Smooth muscle cell (in vitro differentiated cells): ENCODE measurements around the gene UGGT1. TPM values are rescaled to one million over a fixed set of nuclear protein-coding genes. Genes with fewer than 3 reads are reported as not detected.

Experiments used
- DNase-seq: peaks from one replicate; lab custom pipeline; 2025; ENCODE audit not compliant: unreplicated experiment; lab: John Stamatoyannopoulos, UW
- H2AFZ ChIP-seq: fragments of 200-600 bp; sonication (generic); 2 replicates; pipeline ENCODE4 v1.6.0; 2016; ENCODE audit warnings: antibody characterized with exemption, low read depth, mild to moderate bottlenecking
- H3F3A ChIP-seq: fragments of 200-600 bp; sonication (generic); 2 replicates; pipeline ENCODE4 v1.6.0; 2017; ENCODE audit warnings: antibody characterized with exemption, low read depth
- H3K27ac ChIP-seq: fragments of 200-600 bp; sonication (generic); 2 replicates; pipeline ENCODE4 v1.5.1; 2016; ENCODE audit warnings: low read depth, mild to moderate bottlenecking
- H3K27me3 ChIP-seq: fragments of 200-600 bp; sonication (generic); 2 replicates; pipeline ENCODE4 v1.6.1; 2016; ENCODE audit warnings: low read depth, mild to moderate bottlenecking
- H3K36me3 ChIP-seq: fragments of 200-600 bp; sonication (generic); 2 replicates; pipeline ENCODE4 v1.5.1; 2016; ENCODE audit warnings: low read depth
- H3K4me1 ChIP-seq: fragments of 200-600 bp; sonication (generic); 2 replicates; pipeline ENCODE4 v1.5.1; 2016; ENCODE audit warnings: low read depth
- H3K4me2 ChIP-seq: fragments of 200-600 bp; sonication (generic); 2 replicates; pipeline ENCODE4 v1.6.0; 2016; ENCODE audit warnings: mild to moderate bottlenecking
- H3K4me3 ChIP-seq: fragments of 200-600 bp; sonication (generic); 2 replicates; pipeline ENCODE4 v1.5.1; 2016; ENCODE audit warnings: mild to moderate bottlenecking
- H3K79me2 ChIP-seq: fragments of 200-600 bp; sonication (generic); 2 replicates; pipeline ENCODE4 v1.6.0; 2016; ENCODE audit warnings: low read depth, mild to moderate bottlenecking
- H3K9ac ChIP-seq: fragments of 200-600 bp; sonication (generic); 2 replicates; pipeline ENCODE4 v1.6.0; 2016; ENCODE audit warnings: low read depth
- H3K9me3 ChIP-seq: fragments of 200-600 bp; sonication (generic); replicated peaks from 2 replicates; pipeline ENCODE4 v1.5.1; 2016; ENCODE audit warnings: low read depth
- H4K20me1 ChIP-seq: fragments of 200-600 bp; sonication (generic); 2 replicates; pipeline ENCODE4 v1.6.0; 2016; ENCODE audit warnings: low read depth
- WGBS: methylation state at CpG from one replicate; pipeline ENCODE4 v1.1.7; 2016; ENCODE audit warnings: low lambda C conversion rate; 5-methylcytosine and 5-hydroxymethylcytosine counted together
- polyA plus RNA-seq: library from polyadenylated mRNA; unstranded; fragments of >200 nt; fragmentation: Nextera tagmentation; extraction: Ambion mirVana; gene quantifications from 2 replicates; pipeline ENCODE4 v1.2.1, GENCODE V29; 2016
- total RNA-seq: library from RNA; depleted of rRNA; stranded (reverse); fragments of >200 nt; gene quantifications from 2 replicates; pipeline ENCODE4 v1.2.3, GENCODE V29; 2014
- TF ChIP-seq, protein P1 (sequence below): fragments of 200-600 bp; sonication (generic); IDR thresholded peaks from 2 replicates; pipeline ENCODE4 v1.5.1; 2017; ENCODE audit warnings: borderline replicate concordance, mild to moderate bottlenecking, antibody characterized with exemption; ENCODE audit not compliant: insufficient read depth, poor library complexity, severe bottlenecking

UGGT1 gene
- total and polyA plus RNA-seq, 2 experiments from 2014 or later, result 14.3 to 46.3 TPM

DNA sequence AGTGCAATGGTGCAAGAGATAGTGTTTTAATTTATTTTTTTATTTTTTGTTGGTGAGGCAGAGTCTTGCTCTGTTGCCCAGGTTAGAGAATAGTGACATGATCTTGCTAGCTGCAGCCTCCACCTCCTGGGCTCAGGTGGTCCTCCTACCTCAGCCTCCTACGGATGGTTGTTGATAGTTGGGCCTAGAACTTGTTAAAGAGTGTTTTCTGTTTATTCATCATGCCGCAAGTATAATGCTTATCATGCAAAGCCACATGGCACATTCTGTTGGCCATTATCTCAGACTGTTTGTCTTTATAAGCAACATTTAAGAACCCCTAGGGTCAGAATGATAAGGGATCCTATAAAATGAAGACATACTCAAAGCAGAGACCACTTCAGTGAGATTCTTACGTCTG is 1.7 kb downstream of the UGGT1 start:
- H3K4me3 ChIP-seq, result no peak overlapping the region
- WGBS, result 26% methylated on average over 3 of the region's 3 CpGs
- no peak overlapping the region for H3K9ac ChIP-seq
- no peaks in the 10 kb centered on the region for H3K9me3 ChIP-seq
- H2AFZ ChIP-seq, result no peak overlapping the region
- peaks cover 13% of the 10 kb centered on the region for H3K4me1 ChIP-seq
- H3K27me3 ChIP-seq, result no peaks in the 10 kb centered on the region
- no peak overlapping the region for H3K27ac ChIP-seq
- TF ChIP-seq, protein P1, sequence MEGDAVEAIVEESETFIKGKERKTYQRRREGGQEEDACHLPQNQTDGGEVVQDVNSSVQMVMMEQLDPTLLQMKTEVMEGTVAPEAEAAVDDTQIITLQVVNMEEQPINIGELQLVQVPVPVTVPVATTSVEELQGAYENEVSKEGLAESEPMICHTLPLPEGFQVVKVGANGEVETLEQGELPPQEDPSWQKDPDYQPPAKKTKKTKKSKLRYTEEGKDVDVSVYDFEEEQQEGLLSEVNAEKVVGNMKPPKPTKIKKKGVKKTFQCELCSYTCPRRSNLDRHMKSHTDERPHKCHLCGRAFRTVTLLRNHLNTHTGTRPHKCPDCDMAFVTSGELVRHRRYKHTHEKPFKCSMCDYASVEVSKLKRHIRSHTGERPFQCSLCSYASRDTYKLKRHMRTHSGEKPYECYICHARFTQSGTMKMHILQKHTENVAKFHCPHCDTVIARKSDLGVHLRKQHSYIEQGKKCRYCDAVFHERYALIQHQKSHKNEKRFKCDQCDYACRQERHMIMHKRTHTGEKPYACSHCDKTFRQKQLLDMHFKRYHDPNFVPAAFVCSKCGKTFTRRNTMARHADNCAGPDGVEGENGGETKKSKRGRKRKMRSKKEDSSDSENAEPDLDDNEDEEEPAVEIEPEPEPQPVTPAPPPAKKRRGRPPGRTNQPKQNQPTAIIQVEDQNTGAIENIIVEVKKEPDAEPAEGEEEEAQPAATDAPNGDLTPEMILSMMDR, result no peak
- H3K4me2 ChIP-seq, result peak overlapping the region; percentile 90
- no peaks in the 10 kb centered on the region for H3F3A ChIP-seq
- peaks cover 31% of the 10 kb centered on the region for H4K20me1 ChIP-seq
- no peaks in the 10 kb centered on the region for H3K36me3 ChIP-seq
- H3K79me2 ChIP-seq, result peaks cover 55% of the 10 kb centered on the region
- DNase-seq, result no peak

DNA sequence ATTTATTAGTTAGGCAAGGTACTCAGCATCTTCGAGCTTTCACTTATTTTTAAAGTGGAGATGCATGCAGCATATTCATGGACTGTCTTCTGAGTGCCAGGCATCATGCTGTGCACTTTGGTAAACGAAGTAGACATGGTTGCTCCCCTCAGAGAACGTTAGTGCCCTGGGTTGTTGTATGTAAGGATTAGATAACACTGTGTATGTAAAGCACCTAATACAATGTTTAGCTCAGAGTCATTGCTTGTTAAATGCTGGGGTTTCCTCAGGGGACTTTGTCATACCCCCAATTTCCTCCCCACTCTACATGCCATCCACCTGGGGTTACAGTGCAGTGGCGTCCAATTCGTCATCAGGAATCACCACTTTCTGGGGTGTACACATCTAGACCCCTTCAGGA is 2.8 kb downstream of the UGGT1 start:
- 85% methylated on average over 5 of the region's 5 CpGs for WGBS
- DNase-seq, result no peak
- H4K20me1 ChIP-seq, result peaks cover 36% of the 10 kb centered on the region
- TF ChIP-seq, protein P1, result no peak
- no peak overlapping the region for H3K9ac ChIP-seq
- H2AFZ ChIP-seq, result no peak overlapping the region
- no peaks in the 10 kb centered on the region for H3K9me3 ChIP-seq
- no peaks in the 10 kb centered on the region for H3K36me3 ChIP-seq
- no peaks in the 10 kb centered on the region for H3F3A ChIP-seq
- H3K27me3 ChIP-seq, result no peaks in the 10 kb centered on the region
- peaks cover 60% of the 10 kb centered on the region for H3K79me2 ChIP-seq
- no peak overlapping the region for H3K27ac ChIP-seq
- no peak overlapping the region for H3K4me2 ChIP-seq
- no peak overlapping the region for H3K4me3 ChIP-seq
- peaks cover 13% of the 10 kb centered on the region for H3K4me1 ChIP-seq

DNA sequence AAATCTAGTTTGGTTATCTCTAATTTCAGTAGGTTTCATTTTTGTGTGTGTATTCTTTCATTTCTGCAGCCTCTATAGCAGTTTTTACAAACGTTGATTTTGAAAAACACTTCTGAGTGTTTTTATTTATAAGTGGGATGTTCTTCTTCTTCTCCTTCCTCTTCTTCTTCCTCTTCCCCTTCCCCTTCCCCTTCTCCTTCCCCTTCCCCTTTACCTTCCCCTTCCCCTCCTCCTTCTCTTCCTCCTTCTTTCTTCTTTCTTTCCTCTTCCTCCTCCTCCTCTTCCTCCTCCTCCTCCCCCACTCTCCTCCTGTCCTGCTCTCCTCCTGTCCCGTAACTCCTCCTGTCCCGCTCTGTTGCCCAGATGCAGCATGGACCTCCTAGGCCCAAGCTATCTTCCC is 4.2 kb downstream of the UGGT1 start:
- Histone ChIP-seq H3K36me3 (no peaks in the 10 kb centered on the region), H3K4me2 (no peak overlapping the region), H3K27ac (no peak overlapping the region), H3K27me3 (no peaks in the 10 kb centered on the region), H4K20me1 (peaks cover 36% of the 10 kb centered on the region), H3K79me2 (peaks cover 60% of the 10 kb centered on the region), H3F3A (no peaks in the 10 kb centered on the region), H3K9me3 (no peaks in the 10 kb centered on the region), H3K4me3 (no peak overlapping the region), H2AFZ (no peak overlapping the region), H3K4me1 (peaks cover 13% of the 10 kb centered on the region), H3K9ac (no peak overlapping the region)
- WGBS, result 62% methylated on average over 3 of the region's 3 CpGs
- DNase-seq, result no peak
- TF ChIP-seq, protein P1, result no peak

DNA sequence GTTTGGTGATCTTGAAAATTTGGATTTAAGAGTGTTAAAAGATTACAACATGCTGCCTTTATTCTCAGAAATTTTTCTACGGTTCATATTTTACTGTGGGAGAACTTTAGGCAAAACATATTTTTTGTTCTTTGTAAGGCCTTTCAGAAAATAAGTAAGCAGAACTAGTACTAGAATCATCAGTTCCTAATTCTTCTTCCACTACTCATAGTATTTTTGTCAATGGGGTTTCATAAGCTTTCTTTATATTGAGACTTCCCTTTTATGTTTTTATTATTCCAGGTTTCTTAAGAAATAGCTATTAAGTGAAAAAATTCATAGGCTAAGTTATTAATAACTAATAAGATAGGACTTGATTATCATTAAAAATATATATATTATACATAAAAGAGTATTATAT is 12.4 kb downstream of the UGGT1 start:
- H3K4me3 ChIP-seq, result no peak overlapping the region
- H3K4me2 ChIP-seq, result no peak overlapping the region
- no peak overlapping the region for H2AFZ ChIP-seq
- DNase-seq, result no peak
- no peaks in the 10 kb centered on the region for H3K4me1 ChIP-seq
- TF ChIP-seq, protein P1, result no peak
- H3K9me3 ChIP-seq, result no peaks in the 10 kb centered on the region
- H3K36me3 ChIP-seq, result no peaks in the 10 kb centered on the region
- H4K20me1 ChIP-seq, result peaks cover 20% of the 10 kb centered on the region
- no peaks in the 10 kb centered on the region for H3K27me3 ChIP-seq
- H3K9ac ChIP-seq, result no peak overlapping the region
- H3F3A ChIP-seq, result no peaks in the 10 kb centered on the region
- H3K27ac ChIP-seq, result no peak overlapping the region
- 97% methylated on average over 1 of the region's 1 CpG for WGBS
- peaks cover 23% of the 10 kb centered on the region for H3K79me2 ChIP-seq
